WTC11 (cell line): ENCODE measurements around the gene TSEN54.

Experiments used
- CBFB ChIP-seq: sonication (generic); formaldehyde crosslinking; IDR thresholded peaks from 2 replicates; pipeline ENCODE4 v1.8.1; 2022; ENCODE audit warnings: mild to moderate bottlenecking, low read depth, missing genetic modification reagents
- TCF7 ChIP-seq: sonication (generic); formaldehyde crosslinking; IDR thresholded peaks from 2 replicates; pipeline ENCODE4 v1.8.0; 2022; ENCODE audit warnings: mild to moderate bottlenecking, low read depth, missing genetic modification reagents, moderate library complexity
- ZNF317 ChIP-seq: sonication (generic); formaldehyde crosslinking; IDR thresholded peaks from 2 replicates; pipeline ENCODE4 v1.8.1; 2023; ENCODE audit warnings: low read depth, mild to moderate bottlenecking, moderate library complexity, missing genetic modification reagents, borderline replicate concordance
- ZNF423 ChIP-seq: fragments of 250-450 bp; sonication (Bioruptor Pico); IDR thresholded peaks from 2 replicates; pipeline ENCODE4 v2.1.2; 2022; ENCODE audit warnings: mild to moderate bottlenecking, moderate library complexity
- TF ChIP-seq, protein P1 (sequence below): fragments of 200-600 bp; IDR thresholded peaks from 2 replicates; pipeline ENCODE4 v1.8.0; 2022; ENCODE audit warnings: antibody characterized with exemption
- TF ChIP-seq, protein P2 (sequence below): sonication (generic); formaldehyde crosslinking; conservative IDR thresholded peaks from 2 replicates; pipeline ENCODE4 v1.8.1; 2022; ENCODE audit warnings: mild to moderate bottlenecking, missing genetic modification reagents
- TF ChIP-seq, protein P3 (sequence below): sonication (generic); formaldehyde crosslinking; IDR thresholded peaks from 2 replicates; pipeline ENCODE4 v1.8.0; 2022; ENCODE audit warnings: mild to moderate bottlenecking, missing genetic modification reagents

DNA sequence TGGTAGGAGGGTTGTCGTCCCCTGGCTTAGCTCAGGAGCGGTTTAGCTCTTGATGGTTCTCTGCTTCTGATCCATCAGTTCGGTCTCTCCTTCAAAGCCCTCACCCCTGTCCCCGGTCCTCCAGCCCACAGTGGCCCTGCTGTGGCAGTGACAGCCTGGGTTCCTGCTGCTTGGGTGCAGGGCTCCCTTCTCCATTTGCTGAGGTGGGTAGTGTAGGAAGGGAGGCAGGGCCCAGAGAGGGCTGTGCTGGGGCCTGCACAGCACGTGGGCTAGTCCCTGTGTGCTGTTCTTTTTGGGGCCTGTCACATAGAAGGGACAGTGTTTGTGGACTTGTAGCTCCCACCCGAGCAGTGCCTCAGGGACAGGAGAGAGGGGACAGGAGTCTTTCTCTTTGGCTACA is 41.6 kb upstream of the TSEN54 start:
- TF ChIP-seq, protein P1, sequence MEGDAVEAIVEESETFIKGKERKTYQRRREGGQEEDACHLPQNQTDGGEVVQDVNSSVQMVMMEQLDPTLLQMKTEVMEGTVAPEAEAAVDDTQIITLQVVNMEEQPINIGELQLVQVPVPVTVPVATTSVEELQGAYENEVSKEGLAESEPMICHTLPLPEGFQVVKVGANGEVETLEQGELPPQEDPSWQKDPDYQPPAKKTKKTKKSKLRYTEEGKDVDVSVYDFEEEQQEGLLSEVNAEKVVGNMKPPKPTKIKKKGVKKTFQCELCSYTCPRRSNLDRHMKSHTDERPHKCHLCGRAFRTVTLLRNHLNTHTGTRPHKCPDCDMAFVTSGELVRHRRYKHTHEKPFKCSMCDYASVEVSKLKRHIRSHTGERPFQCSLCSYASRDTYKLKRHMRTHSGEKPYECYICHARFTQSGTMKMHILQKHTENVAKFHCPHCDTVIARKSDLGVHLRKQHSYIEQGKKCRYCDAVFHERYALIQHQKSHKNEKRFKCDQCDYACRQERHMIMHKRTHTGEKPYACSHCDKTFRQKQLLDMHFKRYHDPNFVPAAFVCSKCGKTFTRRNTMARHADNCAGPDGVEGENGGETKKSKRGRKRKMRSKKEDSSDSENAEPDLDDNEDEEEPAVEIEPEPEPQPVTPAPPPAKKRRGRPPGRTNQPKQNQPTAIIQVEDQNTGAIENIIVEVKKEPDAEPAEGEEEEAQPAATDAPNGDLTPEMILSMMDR = no peak
- TF ChIP-seq, protein P2, sequence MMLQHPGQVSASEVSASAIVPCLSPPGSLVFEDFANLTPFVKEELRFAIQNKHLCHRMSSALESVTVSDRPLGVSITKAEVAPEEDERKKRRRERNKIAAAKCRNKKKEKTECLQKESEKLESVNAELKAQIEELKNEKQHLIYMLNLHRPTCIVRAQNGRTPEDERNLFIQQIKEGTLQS (CRISPR knock-in tag) = no peak
- no peak for TF ChIP-seq ZNF317 (CRISPR knock-in tag)
- no peak for TF ChIP-seq ZNF423
- TF ChIP-seq CBFB = no peak
- TF ChIP-seq, protein P3, sequence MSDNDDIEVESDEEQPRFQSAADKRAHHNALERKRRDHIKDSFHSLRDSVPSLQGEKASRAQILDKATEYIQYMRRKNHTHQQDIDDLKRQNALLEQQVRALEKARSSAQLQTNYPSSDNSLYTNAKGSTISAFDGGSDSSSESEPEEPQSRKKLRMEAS (CRISPR knock-in tag) = no peak
- no peak for TF ChIP-seq TCF7 (CRISPR knock-in tag)
